ENCODE measurements around the gene ZSCAN31.

DNA sequence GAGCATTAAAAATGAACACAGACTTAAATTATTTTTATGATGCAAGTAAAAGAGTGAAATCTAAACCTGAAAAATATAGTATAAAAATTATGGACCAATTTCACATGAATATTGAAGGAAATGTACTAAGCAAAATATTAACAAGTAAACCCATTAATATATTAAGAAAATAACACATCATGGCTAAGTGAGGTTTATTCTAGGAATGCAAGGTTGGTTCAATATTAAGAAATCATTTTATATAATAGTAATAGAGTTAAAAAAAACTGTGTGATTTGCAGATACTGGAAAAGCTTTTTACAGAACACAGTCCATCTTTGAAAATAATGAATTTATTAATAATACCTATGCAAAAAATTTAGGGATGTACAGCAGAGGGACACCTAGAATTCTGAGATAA is 42.7 kb upstream of the ZSCAN31 start:
- TF ChIP-seq, protein P1, sequence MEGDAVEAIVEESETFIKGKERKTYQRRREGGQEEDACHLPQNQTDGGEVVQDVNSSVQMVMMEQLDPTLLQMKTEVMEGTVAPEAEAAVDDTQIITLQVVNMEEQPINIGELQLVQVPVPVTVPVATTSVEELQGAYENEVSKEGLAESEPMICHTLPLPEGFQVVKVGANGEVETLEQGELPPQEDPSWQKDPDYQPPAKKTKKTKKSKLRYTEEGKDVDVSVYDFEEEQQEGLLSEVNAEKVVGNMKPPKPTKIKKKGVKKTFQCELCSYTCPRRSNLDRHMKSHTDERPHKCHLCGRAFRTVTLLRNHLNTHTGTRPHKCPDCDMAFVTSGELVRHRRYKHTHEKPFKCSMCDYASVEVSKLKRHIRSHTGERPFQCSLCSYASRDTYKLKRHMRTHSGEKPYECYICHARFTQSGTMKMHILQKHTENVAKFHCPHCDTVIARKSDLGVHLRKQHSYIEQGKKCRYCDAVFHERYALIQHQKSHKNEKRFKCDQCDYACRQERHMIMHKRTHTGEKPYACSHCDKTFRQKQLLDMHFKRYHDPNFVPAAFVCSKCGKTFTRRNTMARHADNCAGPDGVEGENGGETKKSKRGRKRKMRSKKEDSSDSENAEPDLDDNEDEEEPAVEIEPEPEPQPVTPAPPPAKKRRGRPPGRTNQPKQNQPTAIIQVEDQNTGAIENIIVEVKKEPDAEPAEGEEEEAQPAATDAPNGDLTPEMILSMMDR (IDR thresholded peaks at IDR 0.05), result no peak
- TF ChIP-seq POLR2A (IDR thresholded peaks at IDR 0.05), result no peak

Measured in uterus (tissue), 2 donors.